Raji (cell line): ENCODE data around the gene TAS1R2.

ENCODE experiments used
- POLR2A ChIP-seq: IDR thresholded peaks from 2 replicates; pipeline ENCODE4 v1.6.1; 2011; ENCODE audit warnings: low read depth, low read length, control low read depth; ENCODE audit not compliant: insufficient read depth

Gene TAS1R2

DNA sequence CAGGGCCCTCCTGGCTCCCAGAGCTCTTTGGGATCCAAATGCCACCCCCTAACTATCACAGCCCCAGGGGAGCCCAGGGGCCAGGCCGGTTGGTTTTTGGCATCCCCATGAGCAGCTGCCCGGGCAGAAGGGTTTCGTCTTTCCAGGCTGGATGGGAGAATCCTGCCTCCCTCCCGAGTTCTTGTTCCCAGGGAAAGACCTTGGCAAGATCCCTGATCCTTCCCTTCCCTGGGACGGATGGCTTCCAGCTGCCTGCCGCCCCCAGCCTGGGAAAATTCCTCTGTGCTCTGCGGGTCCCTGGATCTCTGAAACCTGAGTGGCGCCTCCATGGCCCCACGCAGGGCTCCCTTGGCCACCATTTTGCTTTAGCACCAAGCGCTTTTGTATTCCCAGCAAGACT, 55.6 kb downstream of the TAS1R2 start:
- TF ChIP-seq POLR2A, result no peak

DNA sequence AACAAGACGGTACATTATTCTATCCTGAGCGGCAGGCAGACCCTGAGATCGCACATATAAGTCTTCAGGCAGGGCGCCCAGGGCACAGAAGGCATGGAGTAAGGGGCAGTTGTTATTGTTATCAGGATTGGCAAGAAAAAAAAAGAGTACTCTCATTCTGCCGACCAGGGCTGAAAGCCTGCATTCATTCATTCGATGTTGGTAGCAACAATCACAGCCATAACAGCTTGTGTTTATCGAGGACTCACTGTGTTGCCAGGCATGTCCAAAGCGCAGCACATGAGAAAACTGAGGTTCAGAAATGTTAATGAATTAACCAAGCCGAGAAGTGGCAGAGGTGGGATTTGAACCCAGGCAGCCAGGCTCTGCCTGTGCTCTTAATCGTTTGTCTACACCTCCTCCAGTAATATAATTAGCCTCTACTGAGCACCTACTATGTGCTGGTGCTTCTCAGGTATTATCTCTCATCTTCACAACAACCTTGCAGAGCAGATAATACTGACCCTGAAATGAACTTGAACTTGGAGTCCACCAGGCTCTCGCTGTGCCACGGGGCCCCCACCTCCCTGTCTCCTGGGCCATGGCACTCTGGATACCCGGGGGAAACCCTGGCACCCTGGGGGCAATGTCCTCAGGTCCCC, 56.2 kb downstream of the TAS1R2 start:
- TF ChIP-seq POLR2A, result no peak

DNA sequence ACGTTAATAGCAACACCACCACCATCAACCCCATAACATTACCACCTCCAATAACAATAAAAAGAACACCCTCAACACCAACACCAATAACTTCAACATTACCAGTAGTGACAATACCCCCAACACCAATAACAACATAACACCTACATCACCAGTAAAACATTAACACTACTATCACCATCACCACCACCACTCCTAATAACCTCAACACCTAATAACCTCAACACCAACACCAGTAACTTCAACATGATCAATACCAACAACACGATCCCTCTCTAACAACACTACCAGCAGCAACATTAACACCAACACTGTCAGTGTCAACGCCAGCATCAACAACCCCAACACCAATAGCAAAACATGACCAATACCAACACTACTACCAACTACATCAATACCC, 57.2 kb downstream of the TAS1R2 start:
- TF ChIP-seq POLR2A, result no peak

DNA sequence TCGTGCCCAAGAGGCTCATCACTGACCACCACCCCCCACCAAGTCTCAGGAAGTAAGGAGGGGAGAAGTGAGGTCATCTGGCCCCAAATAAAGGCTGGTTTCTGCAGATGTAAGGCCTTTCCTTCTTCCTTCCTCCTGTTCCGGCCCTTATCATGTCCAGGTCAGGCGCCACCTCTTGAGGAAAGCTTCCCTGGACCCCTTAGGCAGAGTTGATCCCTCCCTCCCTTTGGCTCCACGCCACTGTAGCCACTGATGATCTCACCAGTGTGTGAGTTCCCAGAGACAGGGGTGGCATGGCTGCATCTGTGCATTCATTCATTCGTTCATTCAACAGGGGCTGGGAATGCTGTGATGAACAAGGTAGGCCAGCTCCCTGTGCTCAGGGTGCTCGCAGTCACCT, 59.2 kb downstream of the TAS1R2 start:
- no peak for TF ChIP-seq POLR2A

DNA sequence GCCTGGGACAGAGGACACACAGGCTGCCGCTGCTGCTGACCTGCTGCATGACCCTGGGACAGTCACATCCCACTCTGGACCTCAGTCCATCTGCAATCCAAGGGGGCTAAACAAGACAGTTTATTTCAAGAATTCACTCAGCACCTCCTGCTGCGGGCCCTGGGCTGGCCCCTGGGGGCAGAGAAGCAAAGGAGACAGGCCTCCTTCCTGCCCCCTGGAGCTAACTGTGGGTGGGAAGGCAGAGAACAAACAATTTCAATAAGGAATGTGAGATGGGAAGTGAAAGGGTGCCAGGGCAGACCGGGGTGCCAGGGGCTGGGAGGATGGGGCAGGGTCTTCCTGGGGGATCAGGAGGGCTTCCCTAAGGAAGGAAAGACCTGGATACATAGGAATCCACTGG, 60.0 kb downstream of the TAS1R2 start:
- TF ChIP-seq POLR2A, result no peak

DNA sequence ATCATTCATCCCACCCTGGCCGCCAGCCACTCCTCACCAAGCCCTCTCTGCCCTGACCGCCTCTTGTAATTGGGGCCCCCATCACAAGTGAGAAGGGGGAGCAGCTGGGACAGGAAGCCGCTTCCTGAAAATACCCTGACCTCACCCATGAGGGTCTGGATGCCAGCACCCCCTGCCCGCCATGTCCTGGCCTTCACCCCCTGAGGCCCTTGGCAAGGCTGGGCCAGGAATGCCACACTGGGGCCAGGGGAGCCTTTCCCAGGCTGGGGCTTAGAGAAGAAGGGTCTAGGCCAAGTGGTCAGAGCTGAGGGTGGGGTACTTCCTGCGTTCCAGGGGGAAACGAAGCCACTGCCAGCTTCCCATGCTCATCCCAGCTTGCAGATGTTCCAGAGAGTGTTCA, 60.5 kb downstream of the TAS1R2 start:
- no peak for TF ChIP-seq POLR2A

DNA sequence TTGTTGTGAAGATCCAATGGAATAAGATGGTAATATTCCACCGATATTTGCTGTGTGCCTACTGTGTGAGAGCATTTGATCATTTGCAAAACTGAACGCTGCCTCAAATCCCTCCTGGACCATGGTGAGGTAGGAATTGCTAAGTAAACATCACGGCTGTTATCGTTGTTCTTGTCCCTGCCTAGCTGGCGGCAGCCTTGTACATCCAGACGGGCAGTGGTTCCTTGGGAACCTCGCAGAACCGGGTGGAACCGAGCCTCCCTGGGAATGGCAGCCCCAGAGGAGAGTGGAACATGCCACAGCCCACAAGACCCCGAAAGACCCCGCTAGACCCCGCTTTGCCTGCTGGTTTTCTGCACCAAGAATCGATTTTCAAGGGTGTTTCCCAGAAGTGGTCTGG, 60.9 kb downstream of the TAS1R2 start:
- TF ChIP-seq POLR2A, result no peak

DNA sequence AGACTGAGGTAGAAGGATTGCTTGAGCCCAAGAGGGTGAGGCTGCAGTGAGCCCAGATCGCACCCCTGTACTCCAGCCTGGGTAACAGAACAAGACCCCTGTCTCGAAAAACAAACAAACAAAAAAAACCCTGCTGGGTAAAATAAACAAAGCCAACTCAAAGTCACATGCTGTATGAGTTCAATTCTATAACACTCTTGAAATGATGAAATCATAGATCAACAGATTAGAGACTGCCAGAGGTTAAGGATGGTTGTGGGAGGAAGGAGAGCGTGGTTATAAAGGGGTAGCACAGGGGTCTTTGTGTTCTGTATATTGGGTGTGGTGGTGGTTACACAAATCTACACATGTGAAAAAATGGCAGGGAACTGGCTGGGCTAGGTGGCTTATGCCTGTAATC, 62.5 kb downstream of the TAS1R2 start:
- TF ChIP-seq POLR2A, result no peak

DNA sequence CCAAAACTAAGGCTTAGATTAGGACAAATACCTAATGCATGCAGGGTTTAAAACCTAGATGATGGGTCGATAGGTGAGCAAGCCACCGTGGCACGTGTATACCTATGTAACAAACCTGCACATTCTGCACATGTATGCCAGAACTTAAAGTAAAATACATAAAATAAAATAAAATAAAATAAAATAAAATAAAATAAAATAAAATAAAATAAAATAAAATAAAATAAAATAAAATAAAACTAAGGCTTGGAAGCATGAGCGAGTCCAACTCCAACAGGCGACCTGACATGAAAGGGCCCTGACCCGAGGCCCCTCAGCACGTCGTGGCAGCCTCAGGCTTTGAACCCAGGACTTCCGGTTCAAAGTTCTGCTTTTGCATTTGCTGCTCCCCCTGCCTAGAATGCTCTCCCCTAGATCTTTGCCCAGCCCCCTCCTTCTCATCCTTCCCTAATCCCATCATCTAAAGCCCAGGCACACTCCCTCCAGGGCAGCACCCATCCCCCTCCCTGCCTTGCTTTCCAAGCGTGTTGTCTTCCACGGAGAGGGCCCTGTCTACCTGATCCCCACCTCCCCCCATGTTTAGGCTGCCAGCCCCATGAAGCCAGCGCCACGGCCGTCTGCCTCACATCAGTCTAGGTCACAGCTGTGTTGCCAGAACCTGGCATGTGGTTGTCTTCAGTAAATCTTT, 64.3 kb downstream of the TAS1R2 start:
- no peak for TF ChIP-seq POLR2A

DNA sequence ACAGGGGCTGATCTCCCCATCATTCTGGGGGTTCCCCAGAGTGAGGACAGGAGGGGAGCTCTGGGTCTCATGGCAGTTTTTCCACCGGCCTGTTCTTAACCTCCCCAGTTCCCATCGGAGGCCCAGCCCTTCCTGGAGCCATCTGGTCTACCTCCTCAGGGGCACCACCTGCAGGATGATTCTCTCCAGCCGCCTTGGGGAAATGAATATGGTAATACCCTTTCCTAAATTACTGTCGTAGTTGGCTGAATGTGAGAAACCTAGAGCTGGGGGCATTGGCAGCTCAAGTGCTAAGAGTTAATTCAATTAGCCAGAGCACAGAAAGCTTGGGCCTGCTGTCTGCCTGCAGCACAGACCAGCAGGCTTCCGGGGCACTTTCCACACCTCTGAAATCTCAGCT, 64.9 kb downstream of the TAS1R2 start:
- TF ChIP-seq POLR2A, result no peak

DNA sequence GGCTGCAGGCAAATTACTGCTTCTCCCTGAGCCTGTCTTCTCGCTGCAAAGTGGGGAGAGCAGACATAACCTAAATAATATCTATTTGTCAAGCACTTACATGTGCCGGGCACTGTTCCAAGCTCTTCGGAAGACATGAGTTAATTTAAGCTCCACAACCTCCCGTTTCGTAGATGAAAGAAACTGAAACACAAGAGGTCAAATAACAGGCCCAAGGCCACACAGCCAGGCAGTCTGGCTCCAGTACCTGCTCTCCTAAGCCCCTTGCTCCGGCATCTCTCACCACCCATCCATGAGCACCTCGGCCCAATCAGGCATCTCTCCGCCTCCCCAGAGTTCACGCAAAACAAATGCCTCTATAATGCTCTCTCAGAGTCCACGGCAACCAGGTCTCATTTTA, 65.4 kb downstream of the TAS1R2 start:
- TF ChIP-seq POLR2A, result no peak

DNA sequence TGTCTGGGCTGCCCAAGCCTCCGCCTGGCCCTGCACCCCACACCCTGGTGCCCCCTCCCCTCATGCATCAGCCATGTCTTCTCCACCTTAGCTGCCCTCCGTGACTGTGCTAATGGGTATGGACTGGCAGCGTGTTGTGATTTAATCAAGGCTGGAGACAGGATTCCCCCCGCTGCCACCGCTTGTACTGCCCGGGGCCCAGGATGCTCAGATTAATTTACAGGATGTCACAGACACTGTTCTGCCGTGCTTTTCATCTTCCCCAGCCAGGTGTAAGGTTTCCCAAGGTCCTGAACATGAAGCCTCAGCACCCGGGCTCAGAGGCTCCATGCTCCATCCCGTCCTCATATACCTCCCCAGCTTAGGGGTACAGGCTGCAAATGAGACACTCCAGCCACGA, 66.3 kb downstream of the TAS1R2 start:
- no peak for TF ChIP-seq POLR2A

DNA sequence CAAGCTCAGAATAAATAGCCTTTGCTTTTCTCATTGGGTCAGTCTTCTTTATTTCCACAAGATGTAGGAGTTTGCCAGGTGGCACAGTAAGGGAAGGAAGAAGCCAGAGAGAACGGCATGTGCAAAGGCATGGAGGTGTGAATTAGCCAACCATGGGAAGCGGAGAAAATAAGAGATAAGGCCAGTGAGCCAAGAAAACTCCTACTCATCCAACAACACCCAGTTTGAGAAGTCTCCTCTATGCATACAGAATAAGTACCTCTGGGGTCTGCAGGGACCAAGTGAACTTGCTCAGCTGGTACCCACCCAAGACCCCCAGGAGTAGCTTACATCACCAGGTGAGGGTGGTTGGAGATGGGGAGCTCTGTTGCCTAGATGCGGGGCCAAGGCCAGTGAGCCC, 66.7 kb downstream of the TAS1R2 start:
- TF ChIP-seq POLR2A, result no peak
